Osteoblast (primary cell): ENCODE results near the gene ADCY7. TPM values are rescaled to one million over a fixed set of nuclear protein-coding genes. Genes with fewer than 3 reads are reported as not detected.

Source experiments
- DNase-seq: peaks from one replicate; pipeline ENCODE4 v3.0.0; 2011; ENCODE audit warnings: low spot score, mixed read lengths; ENCODE audit not compliant: insufficient read length; ENCODE audit errors: missing footprints
- H2AFZ ChIP-seq: 2 replicates; pipeline ENCODE4 v1.6.0; 2011; ENCODE audit warnings: mild to moderate bottlenecking, low read length
- H3K27ac ChIP-seq: 2 replicates; pipeline ENCODE4 v1.5.1; 2011; ENCODE audit warnings: mild to moderate bottlenecking, low read depth, low read length, moderate library complexity
- H3K27me3 ChIP-seq: 2 replicates; pipeline ENCODE4 v1.6.0; 2012; ENCODE audit warnings: mild to moderate bottlenecking, control low read depth, inconsistent platforms, low read length, moderate library complexity; ENCODE audit not compliant: insufficient read depth
- H3K36me3 ChIP-seq: 2 replicates; pipeline ENCODE4 v1.5.1; 2011; ENCODE audit warnings: mild to moderate bottlenecking, low read length, control low read depth, moderate library complexity; ENCODE audit not compliant: insufficient read depth
- H3K4me1 ChIP-seq: 2 replicates; pipeline ENCODE4 v1.5.1; 2011; ENCODE audit warnings: mild to moderate bottlenecking, low read length, control low read depth, moderate library complexity; ENCODE audit not compliant: insufficient read depth
- H3K4me2 ChIP-seq: 2 replicates; pipeline ENCODE4 v1.6.0; 2011; ENCODE audit warnings: mild to moderate bottlenecking, low read length; ENCODE audit not compliant: insufficient read depth
- H3K4me3 ChIP-seq: fragments of 200-600 bp; sonication (generic); 3 replicates; pipeline ENCODE4 v1.5.1; 2012; ENCODE audit warnings: mild to moderate bottlenecking, low read length, inconsistent platforms; ENCODE audit not compliant: insufficient read depth
- H3K79me2 ChIP-seq: 2 replicates; pipeline ENCODE4 v1.6.0; 2012; ENCODE audit warnings: mild to moderate bottlenecking, low read length, control low read depth, inconsistent platforms; ENCODE audit not compliant: insufficient read depth
- H3K9me3 ChIP-seq: 2 replicates; pipeline ENCODE4 v1.5.1; 2011; ENCODE audit warnings: low read depth, low read length, control low read depth
- H4K20me1 ChIP-seq: 2 replicates; pipeline ENCODE4 v1.6.0; 2012; ENCODE audit warnings: mild to moderate bottlenecking, low read length, control low read depth; ENCODE audit not compliant: insufficient read depth
- CTCF ChIP-seq: IDR thresholded peaks from 2 replicates; pipeline ENCODE4 v1.5.1; 2011; ENCODE audit warnings: mild to moderate bottlenecking, low read depth, low read length, moderate library complexity; ENCODE audit errors: extremely low read depth
- total RNA-seq: library from RNA; depleted of rRNA; stranded (reverse); fragments of >200 nt; gene quantifications from 2 replicates; pipeline ENCODE4 v1.2.3, GENCODE V29; 2012

ADCY7 gene
- total RNA-seq, 1 donor: 51.0 TPM

GRCh38 chr16:50288920-50289319, 22.6 kb downstream of the ADCY7 start:
- Histone ChIP-seq H3K36me3 (peaks cover 24% of the 10 kb centered on the region), H3K27ac (no peak overlapping the region), H2AFZ (no peak overlapping the region), H3K9me3 (no peaks in the 10 kb centered on the region), H3K4me1 (peaks cover 7% of the 10 kb centered on the region), H3K27me3 (no peaks in the 10 kb centered on the region), H3K4me2 (no peak overlapping the region), H3K79me2 (peaks cover 41% of the 10 kb centered on the region), H3K4me3 (no peak overlapping the region), H4K20me1 (peaks cover 42% of the 10 kb centered on the region)
- DNase-seq: no peak
- no peak for TF ChIP-seq CTCF

- peak; percentile 56 for DNase-seq
- H3K36me3 ChIP-seq: peaks cover 26% of the 10 kb centered on the region
- no peak overlapping the region for H3K4me3 ChIP-seq
- peaks cover 29% of the 10 kb centered on the region for H3K79me2 ChIP-seq
- H3K27me3 ChIP-seq: no peaks in the 10 kb centered on the region
- no peak for TF ChIP-seq CTCF
- no peak overlapping the region for H2AFZ ChIP-seq
- H4K20me1 ChIP-seq: peaks cover 29% of the 10 kb centered on the region
- H3K4me1 ChIP-seq: peaks cover 7% of the 10 kb centered on the region
- no peaks in the 10 kb centered on the region for H3K9me3 ChIP-seq
- H3K4me2 ChIP-seq: no peak overlapping the region
- H3K27ac ChIP-seq: no peak overlapping the region
Observed at GRCh38 chr16:50289950-50290764, 23.8 kb downstream of the ADCY7 start.

GRCh38 chr16:50290856-50291255, 24.5 kb downstream of the ADCY7 start:
- no peak for TF ChIP-seq CTCF

GRCh38 chr16:50291719-50292565, 25.6 kb downstream of the ADCY7 start:
- peaks cover 32% of the 10 kb centered on the region for H3K36me3 ChIP-seq

More at GRCh38 chr16:50290856-50291255, 24.5 kb downstream of the ADCY7 start:
- H3K79me2 ChIP-seq: peaks cover 22% of the 10 kb centered on the region
- H4K20me1 ChIP-seq: peaks cover 22% of the 10 kb centered on the region
- no peaks in the 10 kb centered on the region for H3K27me3 ChIP-seq
- H3K27ac ChIP-seq: no peak overlapping the region
- H3K4me1 ChIP-seq: peaks cover 2% of the 10 kb centered on the region
- H3K36me3 ChIP-seq: peaks cover 33% of the 10 kb centered on the region
- no peak overlapping the region for H3K4me2 ChIP-seq
- H3K4me3 ChIP-seq: no peak overlapping the region
- no peak overlapping the region for H2AFZ ChIP-seq
- no peaks in the 10 kb centered on the region for H3K9me3 ChIP-seq
- no peak for DNase-seq

More at GRCh38 chr16:50291719-50292565, 25.6 kb downstream of the ADCY7 start:
- Histone ChIP-seq H2AFZ (no peak overlapping the region), H3K79me2 (peaks cover 12% of the 10 kb centered on the region), H3K4me3 (no peak overlapping the region), H3K27me3 (no peaks in the 10 kb centered on the region), H4K20me1 (peaks cover 16% of the 10 kb centered on the region), H3K4me2 (no peak overlapping the region), H3K27ac (no peak overlapping the region), H3K9me3 (no peaks in the 10 kb centered on the region), H3K4me1 (no peaks in the 10 kb centered on the region)
- DNase-seq: peak; percentile 86
- TF ChIP-seq CTCF: no peak
